ENCODE data around the gene ATP2A3. TPM values are rescaled to one million over a fixed set of nuclear protein-coding genes. Genes with fewer than 3 reads are reported as not detected.

The ATP2A3 gene
- total RNA-seq, 1 experiment from 2014 or later, result 5.7 TPM

GRCh38 chr17:3946711-3947235, 17.5 kb downstream of the ATP2A3 start:
- Histone ChIP-seq H3K4me3 (ENCODE audit: insufficient read depth, low read depth, low read length) (no peak overlapping the region), H3K27me3 (ENCODE audit: control insufficient read depth, insufficient read depth, low read length) (no peaks in the 10 kb centered on the region; the same call in 1 of the 2 replicates), H3K36me3 (replicated peaks; ENCODE audit: control insufficient read depth, insufficient read depth, low read length) (peaks cover 1% of the 10 kb centered on the region)
- no peak for DNase-seq

DNA sequence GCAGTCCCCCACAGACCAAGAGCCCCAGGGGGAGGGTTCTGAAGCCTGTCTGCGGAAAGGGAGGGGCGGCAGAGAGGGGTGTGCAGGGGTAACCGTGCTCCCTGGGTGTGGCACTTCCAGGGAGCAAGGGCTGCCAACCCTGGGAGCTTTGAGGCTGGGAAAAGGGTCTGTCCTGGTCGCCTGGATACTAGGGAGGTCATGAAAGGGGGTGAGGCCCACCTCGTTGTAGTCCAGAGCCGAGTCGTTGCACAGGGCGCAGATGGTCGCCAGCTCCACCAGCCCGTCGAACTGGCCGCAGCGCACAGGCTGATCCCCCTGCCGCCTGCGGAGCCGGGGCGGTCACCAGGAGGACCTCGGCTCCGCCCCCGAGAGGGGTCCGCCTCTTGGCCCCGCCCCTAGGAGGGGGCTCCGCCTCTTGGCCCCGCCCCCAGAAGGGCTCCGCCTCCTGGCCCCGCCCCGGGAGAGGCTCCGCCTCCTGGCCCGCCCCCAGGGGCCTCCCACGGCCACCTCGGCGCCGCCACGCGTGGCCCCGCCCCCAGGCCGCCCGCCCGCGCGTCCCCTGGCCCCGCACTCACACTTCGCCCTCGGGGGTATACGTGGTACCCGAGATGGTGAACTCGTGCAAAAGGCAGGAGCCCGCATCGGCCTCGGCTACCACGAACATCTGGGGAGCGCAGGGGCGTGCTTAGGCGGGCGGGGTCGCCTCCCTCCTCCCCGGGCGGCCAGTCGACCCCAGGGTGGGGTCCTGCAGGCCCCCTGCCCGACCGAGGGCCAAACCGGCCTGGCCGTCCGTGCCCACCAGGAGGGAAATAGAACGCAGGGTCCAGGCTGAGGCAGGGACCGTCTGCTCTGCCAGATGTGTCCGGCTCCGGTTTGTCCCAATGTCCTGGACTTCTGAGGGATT, 19.5 kb downstream of the ATP2A3 start:
- DNase-seq, result peak; percentile 100
- Histone ChIP-seq H3K4me3 (ENCODE audit: insufficient read depth, low read depth, low read length) (peak overlapping the region; percentile 60), H3K36me3 (replicated peaks; ENCODE audit: control insufficient read depth, insufficient read depth, low read length) (peaks cover 1% of the 10 kb centered on the region), H3K27me3 (ENCODE audit: control insufficient read depth, insufficient read depth, low read length) (no peaks in the 10 kb centered on the region; the same call in 1 of the 2 replicates)

DNA sequence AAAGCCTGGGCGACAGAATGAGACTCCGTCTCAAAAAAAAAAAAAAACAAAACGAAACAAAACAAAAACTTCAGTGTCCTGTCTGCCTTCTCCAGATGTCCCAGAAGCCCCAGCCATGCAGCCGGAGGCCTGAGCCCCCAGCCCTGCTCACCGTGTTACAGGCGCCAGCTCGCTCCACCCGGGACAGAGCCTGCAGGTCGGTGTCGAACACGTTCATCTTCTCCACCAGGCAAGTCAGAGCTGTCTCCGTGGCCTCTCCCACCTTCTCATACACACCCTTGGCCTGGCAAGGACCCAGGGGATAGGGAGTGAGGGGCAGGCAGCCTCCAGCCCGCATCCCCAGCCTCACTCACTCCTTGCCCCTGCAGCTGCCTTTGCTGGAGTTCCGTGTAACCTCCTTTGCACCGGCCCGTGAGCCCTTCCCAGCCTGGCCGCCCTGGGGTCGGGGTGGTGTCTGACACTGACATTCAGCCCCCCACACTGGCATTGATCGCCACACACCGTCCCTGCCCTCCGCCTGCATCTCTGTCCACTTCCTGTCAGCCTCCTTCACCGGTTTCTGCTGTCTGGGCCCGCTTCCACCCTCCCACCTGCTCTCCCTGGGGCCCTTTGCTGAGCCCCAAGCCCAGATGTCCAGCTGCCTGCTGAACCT, 20.9 kb downstream of the ATP2A3 start:
- no peak overlapping the region for H3K4me3 ChIP-seq (ENCODE audit: insufficient read depth, low read depth, low read length)
- DNase-seq, result no peak
- H3K27me3 ChIP-seq (ENCODE audit: control insufficient read depth, insufficient read depth, low read length), result no peaks in the 10 kb centered on the region; the same call in 1 of the 2 replicates
- peaks cover 1% of the 10 kb centered on the region for H3K36me3 ChIP-seq (replicated peaks; ENCODE audit: control insufficient read depth, insufficient read depth, low read length)

- no peak overlapping the region for H3K4me3 ChIP-seq (ENCODE audit: insufficient read depth, low read depth, low read length)
- DNase-seq, result no peak
- no peaks in the 10 kb centered on the region; the same call in 1 of the 2 replicates for H3K27me3 ChIP-seq (ENCODE audit: control insufficient read depth, insufficient read depth, low read length)
- peaks cover 4% of the 10 kb centered on the region for H3K36me3 ChIP-seq (replicated peaks; ENCODE audit: control insufficient read depth, insufficient read depth, low read length)
Observed at GRCh38 chr17:3940965-3941698, 23.1 kb downstream of the ATP2A3 start.

DNA sequence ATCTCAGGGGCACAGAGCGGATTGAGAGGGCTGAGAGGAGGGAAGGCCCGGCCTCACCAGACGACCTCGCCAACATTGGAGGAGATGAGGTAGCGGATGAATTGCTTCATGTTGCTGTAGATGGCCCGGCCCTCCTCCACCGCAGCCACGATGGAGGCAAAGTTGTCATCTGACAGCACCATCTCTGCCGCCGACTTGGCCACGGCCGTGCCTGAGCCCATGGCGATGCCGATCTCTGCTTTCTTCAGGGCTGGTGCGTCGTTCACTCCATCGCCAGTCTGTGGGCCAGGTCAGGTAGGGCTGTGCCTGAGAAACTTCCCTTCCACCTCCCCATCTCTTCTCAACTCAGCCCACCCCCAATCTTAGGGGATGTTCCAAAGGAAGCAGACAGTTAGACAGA, 26.9 kb downstream of the ATP2A3 start:
- no peak for DNase-seq
- no peaks in the 10 kb centered on the region for H3K27me3 ChIP-seq (ENCODE audit: control insufficient read depth, insufficient read depth, low read length)
- peaks cover 3% of the 10 kb centered on the region; the same call in 1 of the 2 replicates for H3K36me3 ChIP-seq (replicated peaks; ENCODE audit: control insufficient read depth, insufficient read depth, low read length)
- no peak overlapping the region for H3K4me3 ChIP-seq (ENCODE audit: insufficient read depth, low read depth, low read length)

- Histone ChIP-seq H3K4me3 (ENCODE audit: insufficient read depth, low read depth, low read length) (no peak overlapping the region), H3K27me3 (ENCODE audit: control insufficient read depth, insufficient read depth, low read length) (no peaks in the 10 kb centered on the region), H3K36me3 (replicated peaks; ENCODE audit: control insufficient read depth, insufficient read depth, low read length) (peaks cover 3% of the 10 kb centered on the region; the same call in 1 of the 2 replicates)
- DNase-seq, result no peak
Observed at GRCh38 chr17:3935825-3936355, 28.3 kb downstream of the ATP2A3 start.

- no peak overlapping the region for H3K4me3 ChIP-seq (ENCODE audit: insufficient read depth, low read depth, low read length)
- no peaks in the 10 kb centered on the region for H3K27me3 ChIP-seq (ENCODE audit: control insufficient read depth, insufficient read depth, low read length)
- DNase-seq, result peak; percentile 92
- H3K36me3 ChIP-seq (replicated peaks; ENCODE audit: control insufficient read depth, insufficient read depth, low read length), result 0 out of 2 replicates have a peak, but pooled peaks cover 3% of the 10 kb centered on the region
Observed at GRCh38 chr17:3935140-3935542, 29.1 kb downstream of the ATP2A3 start.

DNA sequence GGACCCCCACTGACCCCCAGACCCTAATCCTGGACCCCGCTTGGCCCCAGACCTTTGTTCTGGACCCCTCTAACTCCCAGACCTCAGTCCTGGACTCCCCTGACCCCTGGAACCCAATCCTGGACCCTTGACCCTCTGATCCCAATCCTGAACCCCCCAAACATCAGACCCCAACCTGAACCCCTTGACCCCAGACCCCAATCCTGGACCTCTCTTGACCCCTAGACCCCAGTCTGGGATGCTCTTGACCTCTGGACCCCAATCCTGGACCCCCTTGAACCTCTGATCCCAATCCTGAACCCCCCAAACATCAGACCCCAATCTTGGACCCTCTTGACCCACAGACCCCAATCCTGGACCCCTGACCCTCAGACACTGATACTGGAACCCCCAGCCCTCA, 34.5 kb downstream of the ATP2A3 start:
- Histone ChIP-seq H3K27me3 (ENCODE audit: control insufficient read depth, insufficient read depth, low read length) (no peaks in the 10 kb centered on the region), H3K4me3 (ENCODE audit: insufficient read depth, low read depth, low read length) (no peak overlapping the region), H3K36me3 (replicated peaks; ENCODE audit: control insufficient read depth, insufficient read depth, low read length) (0 out of 2 replicates have a peak, but pooled peaks cover 1% of the 10 kb centered on the region)
- DNase-seq, result no peak

GRCh38 chr17:3929181-3929580, 35.1 kb downstream of the ATP2A3 start:
- Histone ChIP-seq H3K27me3 (ENCODE audit: control insufficient read depth, insufficient read depth, low read length) (no peaks in the 10 kb centered on the region), H3K4me3 (ENCODE audit: insufficient read depth, low read depth, low read length) (no peak overlapping the region), H3K36me3 (replicated peaks; ENCODE audit: control insufficient read depth, insufficient read depth, low read length) (0 out of 2 replicates have a peak, but pooled peaks cover 1% of the 10 kb centered on the region)
- DNase-seq, result no peak

- Histone ChIP-seq H3K4me3 (ENCODE audit: insufficient read depth, low read depth, low read length) (no peak overlapping the region), H3K27me3 (ENCODE audit: control insufficient read depth, insufficient read depth, low read length) (no peaks in the 10 kb centered on the region), H3K36me3 (replicated peaks; ENCODE audit: control insufficient read depth, insufficient read depth, low read length) (0 out of 2 replicates have a peak, but pooled peaks cover 1% of the 10 kb centered on the region)
- no peak for DNase-seq
Observed at GRCh38 chr17:3928406-3928805, 35.8 kb downstream of the ATP2A3 start.

GRCh38 chr17:3927628-3928340, 36.5 kb downstream of the ATP2A3 start:
- no peak for DNase-seq
- H3K36me3 ChIP-seq (replicated peaks; ENCODE audit: control insufficient read depth, insufficient read depth, low read length), result 0 out of 2 replicates have a peak, but pooled peaks cover 1% of the 10 kb centered on the region
- no peak overlapping the region for H3K4me3 ChIP-seq (ENCODE audit: insufficient read depth, low read depth, low read length)
- no peaks in the 10 kb centered on the region for H3K27me3 ChIP-seq (ENCODE audit: control insufficient read depth, insufficient read depth, low read length)

DNA sequence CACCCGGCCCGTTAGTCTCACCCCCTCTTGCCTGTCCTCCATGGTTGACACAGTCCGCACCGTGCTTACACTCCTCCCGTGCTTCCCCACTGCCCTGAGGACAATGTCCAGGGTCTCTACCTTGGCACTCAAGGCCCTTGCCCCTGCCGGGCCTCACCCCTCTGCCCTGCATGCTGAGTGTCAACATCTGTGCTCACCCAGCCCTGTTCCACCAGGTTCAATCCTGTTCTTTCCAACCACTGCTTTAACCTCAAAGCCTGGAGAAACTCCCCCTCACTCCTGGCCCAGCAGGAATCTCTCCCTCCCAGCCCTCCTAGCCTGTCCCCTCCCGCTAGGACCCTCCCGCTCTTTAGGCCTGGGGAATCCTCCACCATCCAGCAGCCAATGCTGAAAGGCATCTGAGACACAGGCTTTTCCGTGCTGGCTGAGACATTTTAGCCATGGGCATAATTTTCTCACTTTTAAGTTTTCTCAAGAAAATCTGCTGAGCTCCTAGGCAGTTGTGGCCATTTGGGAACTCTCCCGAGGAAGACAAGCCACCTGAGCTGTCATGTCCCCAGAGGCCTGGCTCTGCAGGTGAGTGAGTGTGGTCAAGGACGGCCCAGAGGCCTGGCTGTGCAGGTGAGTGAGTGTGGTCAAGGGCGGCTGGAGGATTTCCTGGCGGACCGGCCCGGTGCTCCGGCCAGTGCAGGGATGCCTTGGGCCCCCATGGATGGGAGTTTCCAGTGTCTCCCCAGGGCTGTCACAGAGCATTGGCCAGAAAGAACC, 37.2 kb downstream of the ATP2A3 start:
- Histone ChIP-seq H3K27me3 (ENCODE audit: control insufficient read depth, insufficient read depth, low read length) (no peaks in the 10 kb centered on the region), H3K36me3 (replicated peaks; ENCODE audit: control insufficient read depth, insufficient read depth, low read length) (0 out of 2 replicates have a peak, but pooled peaks cover 1% of the 10 kb centered on the region), H3K4me3 (ENCODE audit: insufficient read depth, low read depth, low read length) (no peak overlapping the region)
- no peak for DNase-seq

All from H7 (cell line).